SJSA1 (cell line): ENCODE data around the gene RASGRP2. TPM values are rescaled to one million over a fixed set of nuclear protein-coding genes. Genes with fewer than 3 reads are reported as not detected.

Experiments used
- DNase-seq, 2 experiments: peaks; one replicate each; pipeline ENCODE4 v3.0.0-alpha.2; 2015 to 2020; ENCODE audit warnings: low spot score in 2 of 2, low read depth in 1 of 2
- H3K27ac ChIP-seq: fragments of 250-450 bp; sonication (Bioruptor Pico); 2 replicates; pipeline ENCODE4 v1.5.1; 2020; ENCODE audit warnings: mild to moderate bottlenecking, moderate library complexity
- H3K27me3 ChIP-seq: fragments of 250-450 bp; sonication (Bioruptor Pico); replicated peaks from 2 replicates; pipeline ENCODE4 v1.5.1; 2020; ENCODE audit warnings: mild to moderate bottlenecking, moderate library complexity
- H3K36me3 ChIP-seq: fragments of 250-450 bp; sonication (Bioruptor Pico); 2 replicates; pipeline ENCODE4 v1.5.1; 2020; ENCODE audit warnings: mild to moderate bottlenecking
- H3K4me1 ChIP-seq: fragments of 250-450 bp; sonication (Bioruptor Pico); replicated peaks from 2 replicates; pipeline ENCODE4 v1.6.1; 2021; ENCODE audit warnings: mild to moderate bottlenecking
- H3K4me3 ChIP-seq: fragments of 250-450 bp; sonication (Bioruptor Pico); 2 replicates; pipeline ENCODE4 v1.5.1; 2020; ENCODE audit warnings: mild to moderate bottlenecking
- H3K9me3 ChIP-seq: fragments of 250-450 bp; sonication (Bioruptor Pico); replicated peaks from 2 replicates; pipeline ENCODE4 v1.5.1; 2020; ENCODE audit warnings: mild to moderate bottlenecking
- total RNA-seq: library from RNA; depleted of rRNA; stranded (reverse); fragments of >200 nt; shearing (Covaris generic); gene quantifications from 2 replicates; pipeline ENCODE4 v1.2.3, GENCODE V29; 2014; rRNA removed

Gene RASGRP2
- total RNA-seq, 1 experiment from 2014 or later, result 0.08 TPM

- DNase-seq, result no peak
- Histone ChIP-seq H3K27me3 (peaks cover 24% of the 10 kb centered on the region), H3K36me3 (no peaks in the 10 kb centered on the region), H3K9me3 (no peaks in the 10 kb centered on the region), H3K4me1 (no peaks in the 10 kb centered on the region), H3K4me3 (no peak overlapping the region), H3K27ac (no peak overlapping the region)
Measured at GRCh38 chr11:64690235-64690634, 53.7 kb downstream of the RASGRP2 start.

- H3K4me1 ChIP-seq, result no peaks in the 10 kb centered on the region
- H3K27ac ChIP-seq, result no peak overlapping the region
- peak; percentile 96 for DNase-seq
- H3K4me3 ChIP-seq, result peak overlapping the region; percentile 28
- no peaks in the 10 kb centered on the region for H3K36me3 ChIP-seq
- H3K27me3 ChIP-seq, result peaks cover 15% of the 10 kb centered on the region
- no peaks in the 10 kb centered on the region for H3K9me3 ChIP-seq
Measured at GRCh38 chr11:64688534-64688982, 55.4 kb downstream of the RASGRP2 start.

- Histone ChIP-seq H3K4me3 (no peak overlapping the region), H3K27me3 (peaks cover 11% of the 10 kb centered on the region), H3K9me3 (no peaks in the 10 kb centered on the region), H3K27ac (no peak overlapping the region), H3K4me1 (no peaks in the 10 kb centered on the region), H3K36me3 (no peaks in the 10 kb centered on the region)
- DNase-seq, result no peak
Measured at GRCh38 chr11:64687643-64688533, 56.1 kb downstream of the RASGRP2 start.

- H3K4me3 ChIP-seq, result no peak overlapping the region
- no peaks in the 10 kb centered on the region for H3K9me3 ChIP-seq
- peaks cover 8% of the 10 kb centered on the region for H3K27me3 ChIP-seq
- H3K27ac ChIP-seq, result no peak overlapping the region
- no peaks in the 10 kb centered on the region for H3K4me1 ChIP-seq
- H3K36me3 ChIP-seq, result no peaks in the 10 kb centered on the region
- DNase-seq, result no peak
Measured at GRCh38 chr11:64687204-64687603, 56.7 kb downstream of the RASGRP2 start.

GRCh38 chr11:64686466-64687170 is 57.3 kb downstream of the RASGRP2 start:
- DNase-seq, result no peak
- no peaks in the 10 kb centered on the region for H3K9me3 ChIP-seq
- no peak overlapping the region for H3K27ac ChIP-seq
- H3K4me3 ChIP-seq, result no peak overlapping the region
- H3K4me1 ChIP-seq, result no peaks in the 10 kb centered on the region
- H3K36me3 ChIP-seq, result no peaks in the 10 kb centered on the region
- H3K27me3 ChIP-seq, result peaks cover 11% of the 10 kb centered on the region

- H3K4me3 ChIP-seq, result no peak overlapping the region
- H3K27me3 ChIP-seq, result peaks cover 21% of the 10 kb centered on the region
- no peaks in the 10 kb centered on the region; the same call in 1 of the 2 replicates for H3K9me3 ChIP-seq
- no peak for DNase-seq
- no peak overlapping the region for H3K27ac ChIP-seq
- no peaks in the 10 kb centered on the region for H3K36me3 ChIP-seq
- H3K4me1 ChIP-seq, result no peaks in the 10 kb centered on the region
Measured at GRCh38 chr11:64685536-64685935, 58.4 kb downstream of the RASGRP2 start.

- Histone ChIP-seq H3K36me3 (no peaks in the 10 kb centered on the region), H3K4me3 (no peak overlapping the region), H3K9me3 (no peaks in the 10 kb centered on the region; the same call in 1 of the 2 replicates), H3K27ac (no peak overlapping the region), H3K4me1 (no peaks in the 10 kb centered on the region), H3K27me3 (peaks cover 31% of the 10 kb centered on the region)
- no peak for DNase-seq
Measured at GRCh38 chr11:64684357-64684756, 59.6 kb downstream of the RASGRP2 start.

- Histone ChIP-seq H3K4me1 (no peaks in the 10 kb centered on the region), H3K27ac (no peak overlapping the region), H3K27me3 (peaks cover 62% of the 10 kb centered on the region), H3K36me3 (no peaks in the 10 kb centered on the region), H3K4me3 (no peak overlapping the region), H3K9me3 (no peaks in the 10 kb centered on the region; the same call in 1 of the 2 replicates)
- no peak for DNase-seq
Measured at GRCh38 chr11:64681171-64681570, 62.8 kb downstream of the RASGRP2 start.

- H3K36me3 ChIP-seq, result no peaks in the 10 kb centered on the region
- peaks cover 63% of the 10 kb centered on the region for H3K27me3 ChIP-seq
- no peak overlapping the region for H3K4me3 ChIP-seq
Measured at GRCh38 chr11:64679846-64680245, 64.1 kb downstream of the RASGRP2 start.

GRCh38 chr11:64677441-64678023 is 66.4 kb downstream of the RASGRP2 start:
- Histone ChIP-seq H3K4me1 (peaks cover 9% of the 10 kb centered on the region), H3K9me3 (no peaks in the 10 kb centered on the region; the same call in 1 of the 2 replicates), H3K27ac (no peak overlapping the region), H3K36me3 (no peaks in the 10 kb centered on the region), H3K27me3 (peaks cover 73% of the 10 kb centered on the region), H3K4me3 (no peak overlapping the region)
- no peak for DNase-seq

More at GRCh38 chr11:64679846-64680245, 64.1 kb downstream of the RASGRP2 start:
- peaks cover 9% of the 10 kb centered on the region for H3K4me1 ChIP-seq
- H3K9me3 ChIP-seq, result no peaks in the 10 kb centered on the region; the same call in 1 of the 2 replicates
- H3K27ac ChIP-seq, result no peak overlapping the region
- DNase-seq, result no peak

Other genes starting within 250 kb of the RASGRP2 start
- not detected in 2 replicates for gene SLC22A11, start 188.2 kb downstream of the RASGRP2 start, total RNA-seq
- gene SLC22A12, start 152.9 kb downstream of the RASGRP2 start, total RNA-seq, result not detected in 2 replicates
- gene NRXN2, start 20.9 kb downstream of the RASGRP2 start, total RNA-seq, result not detected in 2 replicates
- gene PYGM, start 15.8 kb upstream of the RASGRP2 start, total RNA-seq, result 0.45 TPM in 1 of 2 replicates, not detected in the other
- gene SF1, start 34.4 kb upstream of the RASGRP2 start, total RNA-seq, result 154 and 170 TPM in 2 replicates
- 19.2 and 22.9 TPM in 2 replicates for gene MAP4K2, start 59.1 kb upstream of the RASGRP2 start, total RNA-seq
- 13.8 and 22.0 TPM in 2 replicates for gene MEN1, start 66.4 kb upstream of the RASGRP2 start, total RNA-seq
- 0.03 TPM in 1 of 2 replicates, not detected in the other for gene CDC42BPG, start 100.5 kb upstream of the RASGRP2 start, total RNA-seq
- gene EHD1, start 134.5 kb upstream of the RASGRP2 start, total RNA-seq, result 75.2 and 85.7 TPM in 2 replicates
- 22.5 and 23.2 TPM in 2 replicates for gene ATG2A, start 173.1 kb upstream of the RASGRP2 start, total RNA-seq
- 20.6 and 30.6 TPM in 2 replicates for gene PPP2R5B, start 180.5 kb upstream of the RASGRP2 start, total RNA-seq
- not detected in 2 replicates for gene GPHA2, start 191.8 kb upstream of the RASGRP2 start, total RNA-seq
- gene MAJIN, start 228.0 kb upstream of the RASGRP2 start, total RNA-seq, result not detected in 2 replicates